MM.1S (cell line): ENCODE results near the gene FAM20A.

Source experiments
- CTCF ChIP-seq: fragments of 300-600 bp; sonication (generic); IDR thresholded peaks from 2 replicates; pipeline ENCODE4 v1.5.1; 2016; ENCODE audit warnings: antibody characterized with exemption, low read length, mixed read lengths
- EZH2phosphoT487 ChIP-seq: fragments of 300-600 bp; sonication (generic); IDR thresholded peaks from 2 replicates; pipeline ENCODE4 v1.6.1; 2018; ENCODE audit warnings: antibody characterized with exemption, low read length

GRCh38 chr17:68572138-68572842, 28.9 kb downstream of the FAM20A start:
- TF ChIP-seq EZH2phosphoT487 (no peak), CTCF (no peak)
